ENCODE data around the gene JAK2.

Gene JAK2

GRCh38 chr9:4992872-4993271 lies 7.8 kb downstream of the JAK2 start:
- H2AFZ ChIP-seq (ENCODE audit: low read length): no peak overlapping the region
- H3K4me3 ChIP-seq (ENCODE audit: low read depth, low read length, poor library complexity, severe bottlenecking): no peak overlapping the region
- no peaks in the 10 kb centered on the region for H3K9me2 ChIP-seq (ENCODE audit: low read depth, low read length)
- peaks cover 14% of the 10 kb centered on the region for H3K36me3 ChIP-seq (ENCODE audit: insufficient read depth, low read length)
- H3F3A ChIP-seq (ENCODE audit: insufficient read depth, low read length): no peaks in the 10 kb centered on the region
- H3K4me1 ChIP-seq (ENCODE audit: insufficient read depth, low read length, severe bottlenecking): peaks cover 11% of the 10 kb centered on the region
- peaks cover 9% of the 10 kb centered on the region; the same call in 1 of the 2 replicates for H3K9me3 ChIP-seq (ENCODE audit: low read length)
- H3K9ac ChIP-seq (ENCODE audit: low read length): no peak overlapping the region
- H3K27me3 ChIP-seq (ENCODE audit: insufficient read depth, low read length): no peaks in the 10 kb centered on the region
- no peak overlapping the region for H3K27ac ChIP-seq (ENCODE audit: low read depth, low read length, poor library complexity, severe bottlenecking)
- H3K79me2 ChIP-seq (ENCODE audit: insufficient read depth, low read length): no peaks in the 10 kb centered on the region
- no peak for TF ChIP-seq EZH2 (IDR thresholded peaks at IDR 0.05; ENCODE audit: borderline replicate concordance, low read length)
- no peaks in the 10 kb centered on the region for H4K20me1 ChIP-seq (ENCODE audit: insufficient read depth, low read length)
- no peak overlapping the region for H3K4me2 ChIP-seq (ENCODE audit: low read length)

- no peak overlapping the region for H3K27ac ChIP-seq (ENCODE audit: low read depth, low read length, poor library complexity, severe bottlenecking)
- no peak overlapping the region for H2AFZ ChIP-seq (ENCODE audit: low read length)
- TF ChIP-seq EZH2 (IDR thresholded peaks at IDR 0.05; ENCODE audit: borderline replicate concordance, low read length) (no peak), CTCF (IDR thresholded peaks at IDR 0.05; ENCODE audit: low read length) (no peak)
- H3K9me3 ChIP-seq (ENCODE audit: low read length): peaks cover 9% of the 10 kb centered on the region; the same call in 1 of the 2 replicates
- no peaks in the 10 kb centered on the region for H3K9me2 ChIP-seq (ENCODE audit: low read depth, low read length)
- no peaks in the 10 kb centered on the region for H3K27me3 ChIP-seq (ENCODE audit: insufficient read depth, low read length)
- no peaks in the 10 kb centered on the region for H4K20me1 ChIP-seq (ENCODE audit: insufficient read depth, low read length)
- no peaks in the 10 kb centered on the region for H3F3A ChIP-seq (ENCODE audit: insufficient read depth, low read length)
- no peak overlapping the region for H3K4me3 ChIP-seq (ENCODE audit: low read depth, low read length, poor library complexity, severe bottlenecking)
- no peaks in the 10 kb centered on the region for H3K79me2 ChIP-seq (ENCODE audit: insufficient read depth, low read length)
- H3K4me1 ChIP-seq (ENCODE audit: insufficient read depth, low read length, severe bottlenecking): no peaks in the 10 kb centered on the region
- peaks cover 14% of the 10 kb centered on the region for H3K36me3 ChIP-seq (ENCODE audit: insufficient read depth, low read length)
- H3K9ac ChIP-seq (ENCODE audit: low read length): no peak overlapping the region
- H3K4me2 ChIP-seq (ENCODE audit: low read length): no peak overlapping the region
Observed at GRCh38 chr9:4994166-4994890, 9.3 kb downstream of the JAK2 start.

GRCh38 chr9:4997196-4997595 lies 12.1 kb downstream of the JAK2 start:
- no peaks in the 10 kb centered on the region for H4K20me1 ChIP-seq (ENCODE audit: insufficient read depth, low read length)
- H3K79me2 ChIP-seq (ENCODE audit: insufficient read depth, low read length): no peaks in the 10 kb centered on the region
- no peak overlapping the region for H3K4me2 ChIP-seq (ENCODE audit: low read length)
- no peak overlapping the region for H3K4me3 ChIP-seq (ENCODE audit: low read depth, low read length, poor library complexity, severe bottlenecking)
- H3K27me3 ChIP-seq (ENCODE audit: insufficient read depth, low read length): no peaks in the 10 kb centered on the region
- H3K36me3 ChIP-seq (ENCODE audit: insufficient read depth, low read length): peaks cover 10% of the 10 kb centered on the region
- TF ChIP-seq CTCF (IDR thresholded peaks at IDR 0.05; ENCODE audit: low read length) (no peak), EZH2 (IDR thresholded peaks at IDR 0.05; ENCODE audit: borderline replicate concordance, low read length) (no peak)
- H3K9me3 ChIP-seq (ENCODE audit: low read length): peaks cover 9% of the 10 kb centered on the region; the same call in 1 of the 2 replicates
- no peaks in the 10 kb centered on the region for H3F3A ChIP-seq (ENCODE audit: insufficient read depth, low read length)
- no peaks in the 10 kb centered on the region for H3K9me2 ChIP-seq (ENCODE audit: low read depth, low read length)
- no peak overlapping the region for H2AFZ ChIP-seq (ENCODE audit: low read length)
- no peak overlapping the region for H3K27ac ChIP-seq (ENCODE audit: low read depth, low read length, poor library complexity, severe bottlenecking)
- no peak overlapping the region for H3K9ac ChIP-seq (ENCODE audit: low read length)
- no peaks in the 10 kb centered on the region for H3K4me1 ChIP-seq (ENCODE audit: insufficient read depth, low read length, severe bottlenecking)

- H3K9me2 ChIP-seq (ENCODE audit: low read depth, low read length): no peaks in the 10 kb centered on the region
- no peak overlapping the region for H3K4me2 ChIP-seq (ENCODE audit: low read length)
- no peak overlapping the region for H2AFZ ChIP-seq (ENCODE audit: low read length)
- no peak overlapping the region for H3K9ac ChIP-seq (ENCODE audit: low read length)
- H3K27me3 ChIP-seq (ENCODE audit: insufficient read depth, low read length): no peaks in the 10 kb centered on the region
- H3K27ac ChIP-seq (ENCODE audit: low read depth, low read length, poor library complexity, severe bottlenecking): no peak overlapping the region
- H3K4me1 ChIP-seq (ENCODE audit: insufficient read depth, low read length, severe bottlenecking): no peaks in the 10 kb centered on the region
- H3K9me3 ChIP-seq (ENCODE audit: low read length): peaks cover 7% of the 10 kb centered on the region; the same call in 1 of the 2 replicates
- peaks cover 6% of the 10 kb centered on the region for H3K36me3 ChIP-seq (ENCODE audit: insufficient read depth, low read length)
- TF ChIP-seq CTCF (IDR thresholded peaks at IDR 0.05; ENCODE audit: low read length) (no peak), EZH2 (IDR thresholded peaks at IDR 0.05; ENCODE audit: borderline replicate concordance, low read length) (no peak)
- no peaks in the 10 kb centered on the region for H3K79me2 ChIP-seq (ENCODE audit: insufficient read depth, low read length)
- H4K20me1 ChIP-seq (ENCODE audit: insufficient read depth, low read length): no peaks in the 10 kb centered on the region
- H3F3A ChIP-seq (ENCODE audit: insufficient read depth, low read length): no peaks in the 10 kb centered on the region
- no peak overlapping the region for H3K4me3 ChIP-seq (ENCODE audit: low read depth, low read length, poor library complexity, severe bottlenecking)
Observed at GRCh38 chr9:4997631-4998030, 12.6 kb downstream of the JAK2 start.

Measured in OCI-LY1 (cell line).